ENCODE measurements around the gene HRC.
"Not testable (repeated sequence)": the region's sequence is repeated elsewhere in the genome, so short reads cannot be mapped to it uniquely, and the experiment has no call there.

Gene HRC

DNA sequence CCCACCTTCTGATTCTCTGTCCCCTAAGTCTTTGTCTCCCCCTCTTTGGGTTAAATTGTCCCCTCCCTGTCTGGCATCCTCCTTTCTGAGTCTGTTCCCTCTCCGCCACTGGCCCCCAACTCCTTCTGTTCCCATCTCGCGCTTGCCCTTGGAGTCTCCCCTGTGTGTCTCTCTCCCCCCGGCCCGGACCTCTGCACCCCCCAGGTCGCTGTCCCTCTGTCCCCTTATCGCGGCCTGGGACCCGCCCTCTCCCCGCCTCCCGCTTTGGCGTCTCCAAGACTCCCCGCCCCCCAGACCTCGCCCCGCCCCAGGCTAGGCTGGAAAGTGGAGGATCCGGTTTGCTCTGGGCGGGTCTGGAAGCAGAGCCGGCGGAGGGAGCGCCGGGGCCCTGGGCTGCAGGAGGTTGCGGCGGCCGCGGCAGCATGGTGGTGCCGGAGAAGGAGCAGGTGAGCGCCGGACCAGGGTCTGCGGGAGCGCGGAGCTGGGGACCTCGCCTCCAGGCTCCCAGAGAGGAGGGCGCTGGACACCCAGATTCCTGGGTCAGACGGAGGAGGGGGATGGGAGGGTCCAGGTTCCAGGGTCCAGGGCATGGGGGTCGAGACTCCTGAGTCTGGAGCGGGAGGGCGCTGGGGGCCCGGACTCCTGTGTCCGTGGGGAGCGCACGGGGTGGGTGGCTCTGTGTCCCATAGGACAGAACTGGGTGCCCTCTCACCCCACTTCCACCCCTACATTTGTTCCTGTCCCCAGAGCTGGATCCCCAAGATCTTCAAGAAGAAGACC, 2.4 kb upstream of the HRC start, which contains the start of gene TRPM4:
Gene TRPM4, plus strand, starts transcription at position 348 of the 780 bp plus-strand sequence. Its CDS starts 75 bp downstream, at position 423.
- peak; percentile 57 for DNase-seq

DNA sequence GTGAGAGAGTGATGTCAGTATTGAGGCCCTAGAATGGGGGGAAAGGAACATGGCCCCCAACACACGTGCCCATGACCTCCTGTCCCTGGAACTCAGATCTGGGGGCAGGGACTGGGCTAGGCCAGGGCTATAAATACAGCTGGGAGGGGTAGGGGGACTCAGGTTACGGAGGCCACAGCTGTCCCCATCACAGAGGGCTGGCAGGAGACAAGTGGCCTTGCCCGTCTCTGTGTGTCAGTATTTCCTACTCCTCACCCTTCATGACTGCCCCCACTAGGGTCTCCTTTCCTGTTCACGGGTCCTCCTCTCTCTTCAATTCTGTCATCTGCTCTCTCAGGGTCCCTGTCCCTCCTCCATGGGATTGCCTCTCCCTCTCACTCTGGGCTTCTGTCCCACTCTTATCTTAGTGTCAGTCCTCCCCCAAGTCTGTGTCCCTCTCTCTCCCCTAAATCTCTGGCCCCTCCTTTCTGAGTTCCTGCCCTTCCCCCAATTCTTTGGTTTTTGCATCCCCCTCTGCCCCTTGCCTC, 687 bp upstream of the HRC start:
- DNase-seq = no peak

DNA sequence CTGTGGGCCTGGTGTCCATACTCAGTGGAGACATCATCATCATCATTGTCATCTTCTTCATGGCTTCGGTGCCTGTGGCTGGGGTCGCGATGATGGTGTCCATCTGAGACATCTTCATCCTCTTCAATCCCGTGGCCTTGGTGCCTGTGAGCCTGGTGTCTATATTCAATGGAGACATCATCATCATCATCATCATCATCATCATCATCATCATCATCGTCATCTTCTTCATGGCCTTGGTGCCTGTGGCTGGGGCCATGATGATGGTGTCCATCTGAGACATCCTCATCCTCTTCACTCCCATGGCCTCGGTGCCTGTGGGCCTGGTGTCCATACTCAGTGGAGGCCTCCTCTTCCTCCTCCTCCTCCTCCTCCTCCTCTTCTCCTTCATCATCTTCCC, 917 bp downstream of the HRC start:
- no peak for DNase-seq

DNA sequence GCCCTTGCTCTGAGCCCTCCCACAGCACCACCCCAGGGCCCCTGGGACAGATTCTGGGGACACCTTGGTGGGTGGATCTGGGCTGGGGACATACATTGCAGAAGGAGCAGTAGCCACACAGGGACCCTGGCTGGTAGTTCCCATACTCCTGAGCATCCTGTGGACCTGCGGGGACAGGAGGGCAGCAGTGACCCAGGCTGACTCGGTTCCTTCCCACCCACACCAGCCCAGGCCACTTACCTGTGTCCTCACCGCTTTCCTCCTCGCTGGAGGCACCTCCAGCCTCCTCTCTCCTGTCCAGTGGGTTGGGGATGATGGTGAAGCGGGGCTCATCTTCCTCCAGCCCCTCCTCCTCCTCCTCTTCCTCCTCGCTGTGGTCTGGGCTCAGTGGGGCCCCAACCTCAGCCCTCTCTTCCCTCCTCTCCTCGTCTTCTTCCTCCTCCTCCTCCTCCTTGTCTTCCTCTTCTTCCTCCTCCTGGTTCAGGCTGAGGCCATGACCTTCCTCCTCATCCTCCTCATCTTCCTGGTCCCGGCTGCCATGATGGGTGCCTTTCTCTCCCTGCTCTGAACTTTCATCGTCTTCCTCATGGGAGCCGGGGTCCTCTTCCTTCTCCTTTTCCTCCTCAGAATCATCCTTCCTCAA, 1.9 kb downstream of the HRC start:
- DNase-seq = no peak

DNA sequence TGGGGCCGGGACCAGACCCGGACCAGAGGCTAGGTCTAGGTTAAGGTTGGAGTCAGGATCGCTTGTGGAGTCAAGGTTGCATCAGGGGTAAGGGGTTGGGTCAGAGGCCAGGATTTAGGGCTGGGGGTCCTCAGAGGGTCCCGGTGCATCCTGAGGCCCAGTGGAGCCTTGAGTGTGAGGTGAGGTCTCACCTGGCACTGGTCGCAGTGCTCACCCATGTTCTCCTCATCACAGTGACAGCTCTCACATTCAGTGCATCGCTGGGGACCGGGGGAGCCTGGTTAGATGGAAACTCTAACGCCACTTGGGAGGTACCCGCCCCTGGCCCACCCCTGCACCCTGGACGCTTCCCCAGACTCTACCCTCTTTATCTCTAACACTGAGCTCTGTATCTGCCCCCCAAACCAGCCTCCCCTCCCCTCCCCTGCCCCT, 3.1 kb downstream of the HRC start:
- DNase-seq = no peak

DNA sequence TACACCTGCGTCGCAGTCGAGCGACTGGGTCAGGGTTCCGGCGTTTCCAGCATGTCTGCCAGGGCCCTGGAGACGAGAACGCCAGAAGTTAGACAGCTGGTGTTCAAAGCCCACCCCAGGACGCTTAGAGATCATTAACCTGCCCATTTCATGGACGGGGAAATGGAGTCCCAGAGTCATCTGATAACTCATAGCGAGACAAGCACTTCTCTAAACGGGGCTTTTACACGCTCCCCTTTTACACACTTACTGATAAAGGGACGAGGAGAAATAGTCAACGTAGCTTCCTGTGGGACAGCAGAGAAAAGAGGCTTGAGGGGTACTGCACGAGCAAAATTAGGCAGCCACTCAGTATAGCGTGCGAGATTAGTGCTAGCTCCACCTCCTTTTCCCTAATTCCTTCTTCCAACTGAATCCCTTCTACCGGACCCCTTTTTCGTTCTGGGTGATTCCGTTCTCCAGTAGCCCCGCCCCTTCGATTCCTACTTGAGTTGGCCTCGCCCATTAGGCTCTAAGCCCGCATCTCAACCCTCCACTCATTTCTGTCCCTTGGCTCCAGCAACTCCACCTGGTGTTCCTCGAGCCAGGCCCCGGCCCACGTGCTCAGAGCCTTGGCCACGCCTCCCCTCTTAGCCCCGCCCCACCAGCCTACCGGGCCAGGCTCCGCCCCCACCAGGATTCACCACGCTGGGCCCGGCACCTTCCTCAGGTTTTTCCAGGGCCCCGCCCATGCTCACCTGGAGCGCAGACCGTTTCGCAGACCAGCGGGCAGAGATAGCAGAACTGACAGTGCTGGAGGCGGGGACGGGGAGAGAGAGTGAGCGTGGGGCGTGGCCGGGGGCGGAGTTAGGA, 3.7 kb downstream of the HRC start:
- DNase-seq = no peak

DNA sequence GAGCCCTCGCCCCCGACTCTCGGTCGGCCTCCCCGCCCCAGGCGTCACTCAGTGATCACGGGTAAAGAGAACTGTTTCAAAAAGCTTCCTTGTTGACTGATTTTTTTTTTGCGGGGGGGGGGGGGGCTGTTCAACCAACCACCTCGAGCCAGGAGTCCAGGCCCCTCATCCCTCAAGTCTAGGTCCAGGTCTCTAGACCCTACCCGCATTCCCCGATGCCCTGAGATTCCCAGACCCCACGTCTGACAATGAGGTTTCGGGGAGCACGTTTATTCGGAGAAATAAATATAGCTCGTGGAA, 4.3 kb downstream of the HRC start:
- no peak for DNase-seq

DNA sequence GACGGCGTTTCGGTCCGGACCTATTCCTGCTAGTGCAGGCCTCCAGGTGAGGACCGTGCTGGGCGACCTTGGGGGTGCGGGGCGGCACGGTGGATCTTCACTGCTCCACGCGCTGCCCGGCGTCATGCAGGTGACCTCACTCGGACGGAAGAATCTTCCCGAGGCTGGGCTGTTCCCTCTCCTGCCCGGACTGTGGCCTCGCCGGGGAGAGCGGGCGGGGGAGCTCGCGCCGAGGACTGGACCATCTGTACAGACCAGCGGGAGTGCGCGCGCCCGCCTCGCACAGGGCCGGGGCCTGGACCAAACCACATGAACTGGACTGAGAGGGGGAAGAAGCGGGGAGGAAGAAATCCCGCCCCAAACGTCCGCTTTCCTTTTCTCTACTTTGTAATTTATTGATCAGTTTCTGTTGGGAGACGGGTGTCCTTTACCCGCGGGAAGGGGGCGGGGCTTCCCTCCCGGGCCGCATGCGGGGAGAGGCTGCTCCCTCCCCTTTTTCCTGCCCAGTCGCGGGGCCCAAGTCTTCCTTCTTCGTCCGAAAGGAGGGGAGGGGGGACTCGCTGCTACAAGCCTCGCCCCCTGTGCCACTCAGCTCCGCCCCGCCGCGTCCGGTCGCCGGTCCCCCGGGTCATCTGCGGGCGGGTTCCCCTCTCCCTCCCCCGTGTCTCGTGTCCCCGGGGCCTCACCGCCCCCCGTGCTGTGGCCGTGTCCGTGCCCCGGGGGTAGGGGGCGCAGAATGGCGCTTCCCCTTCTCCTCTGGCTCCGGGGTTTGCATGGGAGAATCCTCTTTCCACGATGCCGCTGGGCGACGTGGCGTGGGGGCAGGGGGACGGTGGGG, 4.9 kb downstream of the HRC start:
- peak; percentile 36 for DNase-seq

DNA sequence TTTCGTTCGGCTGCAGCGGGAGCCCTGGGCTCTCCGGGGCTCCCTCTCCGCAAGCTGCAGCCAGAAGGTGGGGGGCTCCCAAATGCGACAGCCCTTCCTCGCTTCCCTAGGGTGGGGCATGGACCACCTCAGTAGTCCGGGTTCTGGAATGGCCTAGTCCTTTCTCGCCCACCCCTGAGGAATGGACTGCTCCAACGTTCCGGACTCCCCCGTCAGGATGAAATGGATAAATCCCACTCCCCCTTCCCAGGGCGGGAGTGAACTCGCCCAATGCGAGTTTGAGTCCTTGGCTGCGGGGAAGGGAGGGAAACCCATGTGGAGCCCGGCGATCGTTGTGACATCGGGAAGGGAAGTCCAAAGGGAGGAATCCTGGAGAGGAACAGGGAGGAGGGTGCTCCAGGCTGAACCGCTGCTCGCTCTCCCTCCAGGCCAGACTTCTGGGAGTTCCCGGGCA, 5.5 kb downstream of the HRC start:
- DNase-seq = peak; percentile 90

DNA sequence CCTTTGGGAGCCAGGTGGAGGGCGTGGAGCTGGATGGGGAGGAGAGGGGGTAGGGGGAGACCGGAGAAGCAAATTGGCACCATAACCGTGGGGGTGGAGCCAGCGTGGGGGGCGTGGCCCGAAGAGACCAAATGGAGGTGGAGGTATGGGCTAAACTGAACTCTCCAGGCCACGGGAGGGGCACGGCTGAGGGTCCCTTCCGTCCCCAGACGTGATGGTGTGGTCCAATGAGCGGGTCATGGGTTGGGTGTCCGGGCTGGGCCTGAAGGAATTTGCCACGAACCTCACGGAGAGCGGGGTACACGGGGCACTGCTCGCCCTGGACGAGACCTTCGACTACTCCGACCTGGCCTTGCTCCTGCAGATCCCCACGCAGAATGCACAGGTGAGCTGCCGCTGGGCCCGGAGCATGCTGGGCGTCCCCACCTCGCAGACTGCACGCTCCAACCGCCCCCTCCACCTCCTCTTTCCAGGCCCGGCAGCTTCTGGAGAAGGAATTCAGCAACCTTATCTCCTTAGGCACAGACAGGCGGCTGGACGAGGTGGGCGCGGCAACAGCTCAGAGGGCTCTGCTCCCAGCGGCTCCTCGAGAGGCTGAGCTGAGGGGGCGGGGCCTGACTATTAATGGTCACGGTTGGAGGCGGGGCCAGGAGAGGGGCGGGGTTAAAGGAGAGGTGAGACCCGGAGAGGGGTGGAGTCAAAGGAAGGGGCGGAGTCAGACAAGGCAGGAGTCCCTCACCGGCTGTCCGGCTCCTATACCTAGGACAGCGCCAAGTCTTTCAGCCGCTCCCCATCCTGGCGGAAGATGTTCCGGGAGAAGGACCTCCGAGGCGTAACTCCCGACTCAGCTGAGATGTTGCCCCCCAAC, 6.2 kb downstream of the HRC start:
- peak; percentile 81 for DNase-seq

DNA sequence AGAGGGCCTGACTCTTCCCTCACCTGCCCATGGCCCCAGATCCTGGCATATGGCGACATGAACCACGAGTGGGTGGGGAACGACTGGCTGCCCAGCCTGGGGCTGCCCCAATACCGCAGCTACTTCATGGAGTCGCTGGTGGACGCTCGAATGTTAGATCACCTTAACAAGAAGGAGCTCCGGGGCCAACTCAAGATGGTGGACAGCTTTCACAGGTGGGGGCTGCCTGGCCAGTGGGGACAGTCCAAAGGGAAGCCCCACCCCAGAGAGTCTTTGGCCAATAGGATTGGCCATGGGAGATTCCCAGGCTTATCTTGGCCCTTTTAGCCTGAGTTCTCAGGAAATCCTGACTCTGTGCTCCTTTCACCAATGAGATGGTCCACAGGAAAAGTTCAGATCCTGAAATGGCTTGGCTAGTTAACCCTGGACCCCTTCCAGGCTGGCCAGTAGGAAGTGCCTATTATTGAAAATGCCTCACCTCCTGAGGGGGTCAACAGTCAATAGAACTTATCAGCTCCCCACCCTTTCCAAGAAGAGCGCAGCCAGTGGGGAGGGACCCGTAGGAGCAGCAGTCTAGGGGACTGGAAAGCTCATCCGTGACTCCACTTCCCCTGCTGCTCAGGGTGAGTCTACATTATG, 7.0 kb downstream of the HRC start:
- no peak for DNase-seq

DNA sequence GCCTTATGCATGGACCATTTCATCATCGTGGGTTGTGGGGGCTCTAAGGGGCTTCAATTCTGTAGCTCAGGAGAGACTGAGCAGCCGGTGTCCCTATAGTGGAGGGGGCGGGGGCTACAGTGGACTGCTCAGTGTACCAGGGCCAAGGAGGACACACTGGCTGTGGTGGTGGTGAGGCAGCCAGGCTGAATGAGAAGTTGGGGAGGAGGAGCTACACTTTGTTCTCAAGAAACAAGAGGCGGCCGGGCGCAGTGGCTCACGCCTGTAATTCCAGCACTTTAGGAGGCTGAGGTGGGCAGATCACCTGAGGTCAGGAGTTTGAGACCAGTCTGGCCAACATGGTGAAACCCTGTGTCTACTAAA, 8.8 kb downstream of the HRC start:
- DNase-seq = not testable (repeated sequence)

DNA sequence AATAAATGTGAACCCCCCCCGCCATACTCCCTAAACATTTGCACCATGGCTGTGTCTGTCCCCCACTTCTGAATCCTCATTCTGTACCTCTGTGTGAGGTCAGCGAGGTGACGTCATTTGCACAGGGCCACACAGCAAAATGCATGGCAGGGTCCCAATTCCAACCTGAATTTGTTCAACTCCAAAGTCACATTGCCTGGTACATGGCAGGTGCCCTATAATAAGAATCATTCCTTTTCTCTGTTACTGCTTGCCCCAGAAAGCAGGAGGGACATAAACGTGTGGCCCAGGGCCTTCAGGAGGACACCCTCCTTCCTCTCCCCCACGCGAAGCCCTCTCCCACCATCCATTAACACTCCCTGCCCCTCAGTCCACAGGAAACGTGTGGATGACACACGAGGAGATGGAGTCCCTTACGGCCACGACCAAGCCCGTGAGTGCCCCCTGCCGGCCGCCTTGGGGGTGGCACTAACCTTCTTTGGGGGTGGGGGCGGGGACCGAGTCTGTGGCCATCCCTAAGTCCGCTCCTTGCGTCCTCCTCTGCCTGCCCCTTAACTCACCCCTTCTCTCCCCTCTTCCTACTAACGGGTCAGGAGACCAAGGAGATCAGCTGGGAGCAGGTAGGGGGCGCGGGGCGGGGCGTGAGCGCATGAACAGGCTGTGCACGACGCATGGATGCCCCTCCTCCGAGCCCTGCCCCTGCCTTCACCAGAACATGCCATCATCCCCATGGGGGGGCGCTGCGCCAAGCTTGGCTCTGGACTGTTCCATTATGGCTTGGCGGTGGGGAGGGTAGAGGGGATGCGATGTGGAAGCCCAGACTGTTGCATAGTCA, 9.4 kb downstream of the HRC start:
- peak; percentile 86 for DNase-seq

DNA sequence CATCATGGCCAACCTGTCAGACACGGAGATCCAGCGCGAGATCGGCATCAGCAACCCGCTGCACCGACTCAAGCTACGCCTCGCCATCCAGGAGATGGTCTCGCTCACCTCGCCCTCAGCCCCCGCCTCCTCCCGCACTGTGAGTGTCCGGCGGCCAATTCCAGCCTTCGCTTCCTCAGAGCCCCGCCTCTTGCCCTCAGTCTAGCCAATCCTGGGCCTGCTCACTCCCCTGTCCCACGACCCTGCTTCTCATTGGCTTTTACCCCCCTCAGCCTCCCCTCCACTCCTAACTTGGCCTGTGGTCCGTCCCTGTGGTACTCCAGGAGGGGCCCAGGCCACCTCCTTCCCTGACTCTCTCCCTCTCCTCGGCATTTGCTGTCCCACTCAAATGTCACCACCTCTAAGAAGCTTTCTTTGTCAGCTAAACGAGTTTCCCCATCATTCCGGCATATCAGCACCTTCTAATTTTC, 12.3 kb downstream of the HRC start:
- DNase-seq = peak; percentile 88

DNA sequence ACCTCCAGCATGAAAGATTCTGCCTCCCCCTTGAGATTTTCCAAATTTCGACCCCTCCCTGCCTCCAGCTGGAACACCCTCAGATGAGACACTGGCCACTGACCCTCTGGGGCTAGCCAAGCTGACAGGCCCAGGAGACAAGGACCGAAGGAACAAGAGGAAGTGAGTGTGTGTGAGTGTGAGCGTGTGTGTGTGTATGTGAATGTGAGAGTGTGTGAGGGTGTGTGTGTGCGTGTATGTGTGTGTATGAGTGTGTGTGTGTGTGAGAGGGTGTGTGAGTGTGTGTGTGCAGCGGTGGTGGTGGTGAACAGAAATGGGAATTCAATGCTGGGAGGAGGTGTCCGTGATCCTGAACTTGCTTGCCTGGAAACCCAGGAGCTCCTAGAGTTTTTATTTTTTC, 13.8 kb downstream of the HRC start:
- DNase-seq = no peak

DNA sequence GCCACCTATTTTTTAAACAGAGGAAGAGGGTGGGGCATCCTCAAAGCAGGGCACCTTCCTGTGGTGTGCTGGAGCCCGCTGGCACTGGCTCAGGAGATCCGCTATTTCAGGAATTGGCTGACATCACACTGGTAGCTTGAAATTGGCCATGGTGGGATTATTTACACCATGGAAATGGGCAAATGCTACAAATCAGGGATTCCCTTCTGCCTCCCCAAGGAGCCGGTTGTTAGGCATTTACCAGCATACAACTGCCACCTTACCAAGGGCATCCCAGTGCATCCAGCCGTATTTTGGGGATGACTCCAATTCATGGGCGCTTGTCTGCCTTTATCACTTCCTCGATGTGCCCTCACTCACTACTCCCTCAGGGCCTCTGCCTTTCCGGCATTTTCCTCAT, 14.2 kb downstream of the HRC start:
- no peak for DNase-seq

DNA sequence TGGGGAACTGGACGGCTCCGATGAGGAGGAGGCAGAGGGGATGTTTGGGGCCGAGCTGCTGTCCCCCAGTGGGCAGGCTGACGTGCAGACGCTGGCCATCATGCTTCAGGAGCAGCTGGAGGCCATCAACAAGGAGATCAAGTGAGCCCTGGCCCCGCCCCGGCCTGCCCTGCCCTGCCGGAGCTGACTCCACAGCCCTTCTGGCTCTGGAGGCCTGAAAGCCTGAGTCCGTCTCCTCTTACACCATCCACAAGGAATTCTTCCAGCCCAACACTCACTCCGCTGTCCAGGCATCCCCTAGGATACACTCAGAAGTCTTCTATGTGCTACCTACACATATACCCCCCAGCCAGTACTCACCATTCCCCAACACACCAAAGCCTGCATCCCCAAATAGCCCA, 18.4 kb downstream of the HRC start:
- DNase-seq = no peak

DNA sequence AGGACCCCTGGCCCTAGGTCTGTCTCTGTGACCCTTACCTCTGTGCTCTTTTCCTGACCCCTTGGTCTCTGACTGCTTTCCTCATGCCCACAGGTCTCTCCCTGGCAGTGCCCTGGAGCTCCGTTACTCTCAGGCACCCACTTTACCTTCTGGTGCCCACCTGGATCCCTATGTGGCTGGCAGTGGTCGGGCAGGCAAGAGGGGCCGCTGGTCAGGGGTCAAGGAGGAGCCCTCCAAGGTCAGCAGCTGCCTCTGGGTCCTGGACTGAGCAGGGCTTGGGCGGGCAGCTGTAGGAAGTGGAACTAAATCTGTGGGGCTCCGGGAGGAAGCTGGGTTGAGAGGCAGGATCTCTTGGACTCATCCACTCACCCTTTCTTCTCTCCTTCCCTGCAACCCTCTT, 19.5 kb downstream of the HRC start:
- no peak for DNase-seq

DNA sequence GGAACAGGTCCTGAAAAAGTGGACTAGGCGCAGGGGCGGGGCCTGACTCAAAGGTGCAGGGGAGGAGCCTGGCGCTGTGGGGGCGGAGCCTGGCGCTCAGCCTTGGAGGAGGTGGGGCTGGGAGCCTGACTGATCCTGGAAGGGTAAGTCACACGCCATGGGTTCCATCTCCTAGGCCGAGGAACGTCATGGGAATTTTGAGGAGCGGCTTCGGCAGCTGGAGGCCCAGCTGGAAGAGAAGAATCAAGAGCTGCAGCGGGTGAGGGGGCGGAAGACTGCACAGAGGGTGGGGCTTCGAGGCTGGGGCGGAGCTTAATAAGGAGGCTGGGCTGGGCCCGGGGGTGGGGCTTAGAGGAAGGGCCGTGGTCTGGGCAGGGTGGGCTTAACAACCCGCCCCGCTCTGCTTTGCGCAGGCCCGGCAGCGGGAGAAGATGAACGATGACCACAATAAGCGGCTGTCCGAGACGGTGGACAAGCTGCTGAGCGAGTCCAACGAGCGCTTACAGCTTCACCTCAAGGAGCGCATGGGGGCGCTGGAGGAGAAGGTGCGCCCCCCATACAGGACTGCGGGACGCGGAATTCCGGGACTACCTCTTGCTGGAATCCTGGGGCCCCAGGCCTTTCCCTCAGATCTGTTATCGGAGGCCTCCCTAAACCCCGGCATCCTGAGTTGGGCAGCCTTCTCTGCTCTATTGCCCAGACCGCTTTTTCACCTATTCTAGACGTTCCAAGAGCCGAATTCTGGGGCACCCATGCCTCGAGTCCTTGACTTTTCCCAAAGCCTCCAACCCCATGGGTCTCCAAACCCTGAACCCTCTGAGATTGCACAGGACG, 21.4 kb downstream of the HRC start:
- DNase-seq = no peak

Data from NCI-H1694 (cell line).